HG03520 (cell line): Measurements from ENCODE around the gene BAMBI.

Source experiments
- ATAC-seq: cut with Tn5 transposase; IDR thresholded peaks from one replicate; pipeline ENCODE4 v1.9.1; 2021; ENCODE audit warnings: mild to moderate bottlenecking, moderate library complexity; ENCODE audit not compliant: unreplicated experiment

The BAMBI gene

DNA sequence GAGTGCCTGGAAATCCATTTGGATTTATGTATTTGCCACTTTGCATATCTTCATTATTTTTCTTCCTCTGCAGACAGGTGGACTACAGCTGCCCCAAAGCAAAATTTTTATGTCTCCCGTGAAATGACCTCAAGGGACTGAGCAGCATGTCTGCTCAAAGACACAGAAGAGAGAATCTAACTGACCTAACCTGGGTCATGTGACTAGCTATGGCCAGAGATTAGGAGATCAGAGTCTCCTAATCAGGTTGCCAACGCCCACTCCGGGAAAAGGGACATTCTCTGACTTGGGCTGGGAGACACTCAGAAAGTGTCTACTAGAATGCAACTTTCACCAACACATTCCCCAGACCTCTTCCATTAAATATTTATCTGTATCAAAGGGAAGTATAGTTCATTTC lies 2.5 kb upstream of the BAMBI start:
- no peak for ATAC-seq

DNA sequence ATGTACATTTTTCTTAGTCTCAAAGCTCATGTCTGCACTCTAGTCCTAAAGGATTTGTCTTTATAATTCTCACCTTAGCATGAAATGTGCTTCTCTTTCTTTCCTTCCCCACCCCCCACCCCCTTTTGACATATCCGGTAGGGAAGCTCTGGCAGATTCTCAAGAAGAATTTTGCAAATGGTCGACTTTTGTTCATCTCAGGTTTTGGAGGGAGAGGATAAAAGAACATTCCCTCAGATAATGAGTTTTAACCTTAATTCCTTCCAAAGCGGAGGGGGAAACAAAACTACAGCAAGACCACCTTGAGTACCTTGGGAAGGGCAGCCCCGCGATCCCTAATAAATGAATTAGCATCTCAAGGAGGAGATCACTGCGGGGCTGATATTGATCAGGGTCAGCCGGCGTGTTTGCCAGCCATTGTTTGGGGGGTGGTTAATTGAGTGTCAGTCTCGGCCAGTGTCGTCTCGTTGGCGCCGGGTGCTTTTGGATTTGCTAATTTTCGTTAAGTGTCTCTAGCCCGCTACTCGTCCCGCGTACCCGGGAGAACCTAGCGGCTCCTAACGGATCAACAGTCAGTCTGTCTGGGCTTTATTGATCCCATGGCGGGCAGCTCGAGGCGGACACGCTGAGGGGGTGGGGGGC lies 874 bp upstream of the BAMBI start:
- ATAC-seq = no peak

DNA sequence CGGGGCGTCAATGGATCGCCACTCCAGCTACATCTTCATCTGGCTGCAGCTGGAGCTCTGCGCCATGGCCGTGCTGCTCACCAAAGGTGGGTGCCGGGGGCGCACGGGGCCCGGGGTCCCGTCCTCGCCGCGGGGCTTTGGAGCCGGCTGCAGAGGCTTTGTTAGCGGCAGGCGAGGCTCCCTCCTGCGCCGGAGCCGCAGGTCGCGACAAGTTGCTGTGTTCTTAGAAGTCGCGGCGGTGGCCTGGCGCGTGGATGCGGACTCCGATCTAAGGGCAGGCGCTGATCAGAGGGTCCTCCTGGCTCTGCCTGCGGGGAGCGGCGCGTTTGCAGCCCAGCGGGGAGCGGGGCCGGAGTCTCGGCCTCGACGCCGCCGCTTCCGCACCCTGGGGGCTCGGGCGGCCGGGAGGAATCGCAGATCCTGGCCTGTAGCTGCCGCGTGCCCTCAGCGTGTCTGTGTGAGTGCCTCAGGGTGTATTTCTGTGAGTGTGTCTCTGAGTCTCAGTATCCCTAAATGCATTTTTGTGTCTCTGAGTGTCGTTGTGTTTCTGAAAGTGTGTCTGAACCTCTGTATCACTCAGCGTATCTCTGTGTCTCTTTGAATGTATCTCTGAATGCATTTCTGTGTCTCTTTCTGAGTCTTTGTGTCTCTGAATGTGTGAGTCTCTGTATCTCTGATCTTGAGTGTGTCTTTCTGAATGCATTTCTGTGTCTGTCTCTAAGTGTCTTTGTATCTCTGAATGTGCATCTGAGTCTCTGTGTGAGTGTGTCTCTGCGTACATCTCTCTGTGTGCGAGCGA lies 766 bp downstream of the BAMBI start:
- ATAC-seq = no peak

DNA sequence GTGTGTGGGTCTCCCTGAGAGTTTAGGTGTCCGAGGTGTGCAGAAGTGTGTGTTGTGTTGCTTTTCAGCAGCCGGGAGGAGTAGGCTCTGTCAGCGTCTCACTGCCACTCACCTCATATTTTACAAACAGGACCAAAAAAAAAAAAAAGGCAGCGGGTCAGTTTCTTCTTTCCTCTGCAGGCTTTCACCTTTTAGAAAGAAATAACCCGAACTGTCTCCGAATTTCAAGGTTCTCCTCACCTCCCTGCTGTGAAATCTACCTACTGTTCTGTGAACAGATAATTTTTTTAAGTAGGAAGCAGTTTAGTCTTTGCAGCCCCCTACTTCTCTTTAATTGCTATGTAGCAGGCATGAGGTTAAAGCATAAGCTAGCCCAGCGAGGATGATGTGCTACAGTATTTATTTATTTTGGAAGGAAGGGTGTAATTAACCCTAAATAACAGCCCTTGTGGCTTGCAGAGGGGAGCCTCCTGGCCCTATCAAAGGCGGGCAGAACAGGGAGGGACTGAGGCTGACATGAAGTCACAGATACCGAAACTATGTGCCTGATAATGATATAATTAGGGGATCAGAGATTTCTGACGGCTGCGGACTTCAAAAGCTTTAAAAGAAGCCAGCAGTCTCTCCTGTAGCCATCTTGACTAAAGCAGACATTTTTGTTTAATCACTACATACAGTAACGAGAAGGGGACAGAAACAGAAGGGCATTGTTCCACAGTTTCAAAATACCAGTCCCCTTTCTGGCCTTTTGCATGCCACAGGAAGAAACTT lies 1.6 kb downstream of the BAMBI start:
- no peak for ATAC-seq

DNA sequence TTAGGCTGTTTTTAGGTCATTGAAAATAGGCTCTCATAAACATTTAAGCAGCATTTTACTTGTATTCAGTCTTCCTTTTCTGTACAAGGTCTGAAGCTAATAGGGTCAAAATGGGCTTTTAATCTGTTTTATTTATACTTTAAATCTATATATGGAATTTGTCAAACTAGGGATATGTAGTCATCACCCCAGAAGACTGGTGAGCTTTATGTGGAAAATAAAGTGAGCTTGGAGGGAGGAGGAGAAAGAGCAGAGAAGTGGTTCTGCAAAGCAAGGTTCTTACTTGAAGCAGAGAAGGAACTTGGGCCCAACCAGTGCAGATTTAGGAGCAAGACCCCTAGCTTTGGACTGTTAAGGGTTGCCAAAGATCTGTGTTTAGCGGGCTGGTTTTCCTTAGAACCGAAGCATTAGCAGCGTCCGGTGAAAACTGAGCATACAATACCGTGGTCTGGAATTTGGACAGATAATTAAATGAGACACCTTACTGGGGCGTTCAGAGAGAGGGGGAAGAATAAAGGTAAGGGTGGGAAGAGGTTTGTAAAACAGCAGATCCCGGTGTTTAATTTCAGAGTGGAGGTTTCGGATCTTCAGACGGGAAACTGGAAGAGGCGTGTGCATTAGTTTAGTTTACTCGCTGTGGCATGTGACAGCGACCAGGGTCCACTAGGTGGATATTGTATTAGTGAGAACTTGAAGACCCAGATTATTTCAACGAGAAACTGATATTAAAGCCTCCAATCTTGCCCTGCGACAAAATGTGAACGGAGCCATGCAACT lies 2.4 kb downstream of the BAMBI start:
- no peak for ATAC-seq

DNA sequence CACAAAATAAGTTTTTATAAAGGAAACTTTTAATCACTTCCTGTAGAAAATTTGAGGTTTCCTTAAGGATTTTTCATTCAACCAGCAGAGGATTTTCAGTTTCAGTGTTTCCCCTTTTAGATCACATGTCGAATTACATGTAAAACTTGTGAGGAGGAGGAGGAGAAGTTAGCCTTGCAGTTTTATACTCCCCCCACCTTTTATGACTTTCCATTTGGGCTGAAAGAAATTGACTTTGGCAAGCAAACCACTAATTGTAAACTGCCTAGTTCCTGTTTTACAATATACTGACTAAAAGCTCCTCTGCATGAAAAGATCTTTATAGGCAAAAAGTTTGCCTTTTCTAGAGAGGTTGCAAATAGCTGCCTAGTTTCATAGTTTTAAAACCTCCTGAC lies 3.0 kb downstream of the BAMBI start:
- no peak for ATAC-seq

DNA sequence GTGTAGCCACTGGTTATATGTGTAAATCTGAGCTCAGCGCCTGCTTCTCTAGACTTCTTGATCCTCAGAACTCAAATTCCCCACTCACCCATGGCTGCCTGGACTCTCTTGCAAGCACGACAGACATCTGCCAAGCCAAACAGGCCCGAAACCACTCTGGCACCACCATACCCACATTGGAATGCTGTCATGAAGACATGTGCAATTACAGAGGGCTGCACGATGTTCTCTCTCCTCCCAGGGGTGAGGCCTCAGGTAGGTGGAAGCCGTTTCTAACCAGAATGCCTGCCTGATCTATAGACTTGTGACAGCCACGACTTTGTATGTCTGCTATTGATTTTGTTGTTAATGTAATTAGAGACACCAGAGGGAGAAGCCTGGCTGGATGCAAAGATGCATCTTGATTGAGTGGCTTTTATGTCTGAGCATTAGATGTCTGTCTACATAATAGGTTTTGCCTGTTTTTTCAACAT lies 4.0 kb downstream of the BAMBI start:
- ATAC-seq = no peak

DNA sequence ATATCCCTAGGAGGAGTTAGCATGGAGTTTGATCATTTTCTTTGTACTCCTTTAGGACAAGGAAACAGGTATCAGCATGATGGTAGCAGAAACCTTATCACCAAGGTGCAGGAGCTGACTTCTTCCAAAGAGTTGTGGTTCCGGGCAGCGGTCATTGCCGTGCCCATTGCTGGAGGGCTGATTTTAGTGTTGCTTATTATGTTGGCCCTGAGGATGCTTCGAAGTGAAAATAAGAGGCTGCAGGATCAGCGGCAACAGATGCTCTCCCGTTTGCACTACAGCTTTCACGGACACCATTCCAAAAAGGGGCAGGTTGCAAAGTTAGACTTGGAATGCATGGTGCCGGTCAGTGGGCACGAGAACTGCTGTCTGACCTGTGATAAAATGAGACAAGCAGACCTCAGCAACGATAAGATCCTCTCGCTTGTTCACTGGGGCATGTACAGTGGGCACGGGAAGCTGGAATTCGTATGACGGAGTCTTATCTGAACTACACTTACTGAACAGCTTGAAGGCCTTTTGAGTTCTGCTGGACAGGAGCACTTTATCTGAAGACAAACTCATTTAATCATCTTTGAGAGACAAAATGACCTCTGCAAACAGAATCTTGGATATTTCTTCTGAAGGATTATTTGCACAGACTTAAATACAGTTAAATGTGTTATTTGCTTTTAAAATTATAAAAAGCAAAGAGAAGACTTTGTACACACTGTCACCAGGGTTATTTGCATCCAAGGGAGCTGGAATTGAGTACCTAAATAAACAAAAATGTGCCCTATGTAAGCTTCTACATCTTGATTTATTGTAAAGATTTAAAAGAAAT lies 4.8 kb downstream of the BAMBI start:
- ATAC-seq = no peak

DNA sequence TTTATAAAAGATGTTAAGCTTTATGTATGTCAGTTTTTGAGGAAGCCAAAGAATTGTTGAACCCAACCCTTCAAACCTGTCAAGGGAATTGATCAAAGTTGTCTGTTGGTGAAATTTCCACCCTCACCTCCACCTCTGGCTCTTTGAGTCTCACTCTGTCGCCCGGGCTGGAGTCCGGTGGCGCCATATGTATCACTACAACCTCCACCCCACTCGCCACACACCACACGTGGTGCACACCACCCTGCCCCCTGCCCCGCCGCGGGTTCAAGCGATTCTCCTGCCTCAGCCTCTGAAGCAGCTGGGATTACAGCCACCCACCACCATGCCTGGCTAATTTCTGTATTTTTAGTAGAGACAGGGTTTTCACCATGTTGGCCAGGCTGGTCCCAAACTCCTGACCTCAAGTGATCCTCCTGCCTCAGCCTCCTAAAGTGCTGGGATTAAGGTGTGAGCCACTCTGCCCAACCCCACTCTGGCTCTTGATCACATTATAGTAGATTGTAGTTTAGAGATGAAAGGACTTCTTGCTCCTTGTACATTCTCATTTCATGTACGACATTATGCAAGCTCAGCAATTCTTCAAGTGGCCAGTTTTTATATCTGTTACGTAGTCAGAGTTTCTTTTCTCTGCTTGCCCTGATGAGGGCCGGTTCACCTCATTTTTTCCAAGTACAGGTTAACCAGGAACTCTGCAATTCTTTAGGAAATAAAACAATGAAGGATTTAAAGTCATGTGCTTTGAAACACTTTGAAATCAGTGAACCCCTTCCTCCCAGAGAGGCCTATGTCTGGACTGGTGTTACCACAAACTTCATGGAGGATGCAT lies 7.0 kb downstream of the BAMBI start:
- ATAC-seq = no peak

DNA sequence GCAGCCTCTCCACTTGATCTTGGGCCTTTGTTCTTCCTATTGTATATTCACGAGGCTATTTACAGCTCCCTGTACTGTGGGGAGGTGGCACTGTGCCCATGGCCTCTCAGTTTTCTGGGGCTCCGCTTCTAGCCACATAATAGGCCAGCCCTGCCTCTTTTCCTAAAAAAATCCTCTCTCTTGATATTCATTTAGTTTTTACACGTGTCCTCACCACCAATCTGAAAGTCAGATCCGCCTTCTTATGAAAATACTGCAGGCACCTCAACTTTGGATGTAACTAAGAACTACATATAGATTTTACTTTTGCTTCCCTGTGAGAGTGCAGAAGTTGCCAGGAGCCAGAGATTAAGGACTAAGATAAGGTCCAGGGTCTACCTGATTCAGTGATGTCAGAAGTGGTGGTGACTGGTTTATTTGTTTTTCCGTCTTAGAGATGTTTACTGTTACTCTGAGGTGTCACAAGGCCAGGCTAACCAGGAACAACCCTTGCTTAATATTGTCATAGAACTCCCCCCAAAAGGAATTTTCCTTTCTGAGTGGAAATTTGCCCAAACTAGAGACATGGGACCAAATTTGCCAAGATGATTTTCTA lies 7.8 kb downstream of the BAMBI start:
- ATAC-seq = no peak

DNA sequence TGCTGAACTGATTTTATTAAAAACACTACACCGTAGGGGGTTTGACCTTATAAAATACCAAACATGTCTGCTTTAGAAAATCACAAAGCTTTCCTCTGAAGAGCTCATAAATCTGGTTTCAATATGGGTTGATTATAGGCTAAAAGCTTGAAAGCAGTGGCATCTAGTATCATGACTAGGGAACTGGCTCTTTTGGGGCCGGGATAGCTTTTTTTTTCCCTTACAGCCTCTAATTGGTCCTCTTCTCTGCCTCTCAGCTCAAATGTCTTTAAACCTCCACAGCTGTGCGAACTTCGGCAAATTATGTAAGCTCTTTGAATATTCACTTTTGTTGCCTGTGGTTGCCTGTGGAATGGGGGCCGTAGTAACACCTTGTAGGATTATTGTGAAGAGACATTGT lies 8.4 kb downstream of the BAMBI start:
- no peak for ATAC-seq

DNA sequence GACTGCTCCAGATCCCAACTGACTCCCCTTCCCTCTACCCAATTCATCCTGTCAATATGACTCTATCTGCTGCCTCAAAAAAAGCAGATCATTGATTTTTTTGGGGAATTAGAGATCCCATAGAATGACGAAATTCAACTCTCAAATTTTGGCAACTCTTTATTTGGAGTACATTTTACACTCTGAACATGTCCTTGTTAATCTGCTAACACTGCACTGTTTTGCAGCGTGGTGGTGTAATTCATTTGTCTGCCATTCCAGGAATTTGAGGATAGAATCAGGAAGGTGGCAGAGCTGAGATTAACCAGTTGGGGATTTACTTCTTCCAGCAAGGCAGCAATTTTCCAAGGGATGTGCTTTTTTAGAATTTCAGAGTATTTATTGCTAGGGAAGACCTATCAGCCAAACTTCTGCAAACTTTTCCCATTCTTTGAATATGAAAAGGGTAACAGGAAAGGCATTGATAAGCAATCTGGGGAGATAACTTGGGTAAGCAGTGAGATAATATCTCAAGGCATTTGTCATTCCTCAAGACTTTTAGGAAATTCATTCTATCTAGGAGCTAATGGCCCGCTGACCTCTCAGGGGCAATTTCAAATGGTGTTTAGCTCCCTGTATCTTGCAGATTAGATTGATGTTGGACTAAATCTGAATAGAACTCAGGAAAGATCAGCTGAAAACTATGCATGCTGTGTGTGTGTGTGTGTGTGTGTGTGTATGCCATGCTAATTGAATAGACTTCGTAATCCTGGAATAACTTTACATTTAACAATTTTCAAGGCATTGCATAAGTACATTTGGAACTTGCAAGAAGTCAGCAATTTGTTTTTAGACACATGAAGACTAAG lies 9.7 kb downstream of the BAMBI start:
- ATAC-seq = no peak

DNA sequence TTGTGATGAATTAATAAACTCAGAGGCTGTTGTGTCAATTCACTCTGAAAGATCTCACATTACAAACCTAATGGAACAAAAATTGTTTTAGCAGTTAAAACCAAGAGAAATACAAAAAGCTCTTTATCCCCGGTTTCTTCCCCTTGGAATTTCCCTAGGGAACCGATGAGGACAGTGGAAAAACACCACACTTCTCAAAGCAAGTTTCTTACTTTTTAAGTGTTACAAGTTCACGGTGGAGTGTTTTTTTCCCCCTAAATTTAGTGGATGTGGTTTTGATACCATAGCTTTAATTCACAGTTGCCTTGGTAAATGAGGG lies 10.3 kb downstream of the BAMBI start:
- no peak for ATAC-seq

DNA sequence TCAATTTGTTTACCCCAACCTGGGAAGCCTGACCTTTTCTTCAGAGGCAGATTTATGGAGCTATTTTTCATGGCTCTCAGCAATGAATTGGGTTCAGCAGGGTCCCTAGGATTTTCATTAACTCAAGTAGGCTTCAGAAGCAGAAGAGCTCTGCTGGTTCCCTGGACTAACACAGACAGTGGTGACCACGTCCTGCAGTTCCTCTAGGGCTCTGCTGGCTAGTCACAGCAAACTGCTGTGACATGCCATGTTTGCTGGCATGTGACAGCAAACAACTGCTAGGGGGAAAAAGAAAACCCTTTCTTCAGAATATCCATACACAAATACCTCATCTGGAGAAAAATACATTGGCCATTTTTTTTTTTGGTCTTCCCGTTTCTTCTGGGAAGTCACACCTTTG lies 13.2 kb downstream of the BAMBI start:
- ATAC-seq = no peak

DNA sequence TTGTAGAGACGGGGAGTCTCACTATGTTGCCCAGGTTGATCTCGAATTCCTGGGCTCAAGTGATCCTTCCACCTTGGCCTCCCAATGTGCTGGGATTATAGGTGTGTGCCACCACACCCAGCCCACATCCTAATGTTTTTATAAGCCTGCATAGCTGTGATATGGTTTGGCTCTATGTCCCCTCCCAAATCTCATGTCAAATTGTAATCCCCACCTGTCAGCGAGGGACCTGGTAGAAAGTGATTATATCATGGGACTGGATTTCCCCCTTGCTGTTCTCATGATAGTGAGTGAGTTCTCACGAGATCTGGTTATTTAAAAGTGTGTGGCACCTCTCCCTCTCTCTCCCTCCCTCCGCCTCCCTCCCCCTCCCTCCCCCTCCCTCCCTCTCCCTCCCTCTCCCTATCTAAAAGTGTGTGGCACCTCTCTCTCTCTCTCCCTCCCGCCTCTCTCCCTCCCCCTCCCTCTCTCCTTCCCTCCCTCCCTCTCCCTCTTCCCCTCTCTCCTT lies 13.9 kb downstream of the BAMBI start:
- ATAC-seq = no peak

DNA sequence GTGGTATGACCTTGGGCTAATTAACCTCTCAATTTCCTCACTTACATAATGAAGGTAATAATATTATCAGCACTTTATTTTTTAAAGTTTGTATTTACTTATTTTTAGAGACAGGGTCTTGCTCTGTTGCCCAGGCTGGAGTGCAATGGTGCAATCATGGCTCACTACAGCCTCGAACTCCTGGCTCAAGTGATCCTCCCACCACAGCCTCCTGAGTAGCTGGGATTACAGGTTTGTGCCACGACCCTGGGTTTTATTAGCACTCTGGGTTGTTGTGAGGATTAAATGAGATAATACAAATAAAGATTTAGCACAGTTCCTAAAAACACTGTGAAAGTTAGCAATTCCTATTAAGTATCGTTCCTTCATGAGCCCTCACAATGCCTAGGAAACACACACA lies 14.7 kb downstream of the BAMBI start:
- no peak for ATAC-seq

DNA sequence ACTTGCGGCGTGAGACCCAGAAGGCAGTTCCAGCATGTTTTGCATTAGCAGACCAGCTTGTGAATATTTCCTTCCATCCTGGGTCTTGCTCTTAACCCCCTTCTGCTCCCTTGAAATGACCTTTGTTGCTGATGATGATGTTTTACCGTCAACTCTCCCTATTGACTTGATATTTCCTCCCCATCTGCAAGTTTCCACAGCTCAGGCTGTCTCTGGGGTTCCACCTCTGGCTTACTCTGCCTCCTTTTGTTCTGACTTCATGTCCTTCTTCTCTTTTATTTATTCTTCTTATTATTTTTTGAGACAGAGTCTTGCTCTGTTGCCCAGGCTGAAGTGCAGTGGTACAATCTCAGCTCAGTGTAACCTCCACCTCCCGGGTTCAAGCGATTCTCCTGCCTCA lies 17.2 kb downstream of the BAMBI start:
- ATAC-seq = no peak

DNA sequence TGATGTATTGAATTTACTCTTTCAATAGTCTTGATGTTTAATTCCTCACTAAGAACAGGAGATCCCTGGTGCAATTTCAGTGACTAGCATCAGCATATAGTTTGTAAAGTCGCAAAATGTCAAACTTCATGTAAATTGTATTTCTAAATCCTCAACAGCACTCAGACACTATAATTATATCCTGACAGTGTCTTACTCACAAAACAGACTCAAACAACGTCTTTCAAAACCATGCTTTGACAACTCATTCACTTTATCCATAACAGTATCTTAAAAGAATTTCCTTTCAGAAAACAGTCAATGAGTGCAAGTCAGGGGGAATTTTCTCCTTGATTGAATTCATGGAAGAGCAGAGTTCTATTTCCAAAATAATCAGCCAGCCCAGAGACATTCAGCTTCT lies 20.8 kb downstream of the BAMBI start:
- no peak for ATAC-seq
